GM18873 (cell line): Measurements from ENCODE around the gene LYZL6.
"Not testable (repeated sequence)": the region's sequence is repeated elsewhere in the genome, so short reads cannot be mapped to it uniquely, and the experiment has no call there.

Source experiments
- ATAC-seq: cut with Tn5 transposase; IDR thresholded peaks from one replicate; pipeline ENCODE4 v1.9.1; 2021; ENCODE audit warnings: mild to moderate bottlenecking, moderate library complexity, moderate number of reproducible peaks; ENCODE audit not compliant: unreplicated experiment, low FRiP score

LYZL6 gene

DNA sequence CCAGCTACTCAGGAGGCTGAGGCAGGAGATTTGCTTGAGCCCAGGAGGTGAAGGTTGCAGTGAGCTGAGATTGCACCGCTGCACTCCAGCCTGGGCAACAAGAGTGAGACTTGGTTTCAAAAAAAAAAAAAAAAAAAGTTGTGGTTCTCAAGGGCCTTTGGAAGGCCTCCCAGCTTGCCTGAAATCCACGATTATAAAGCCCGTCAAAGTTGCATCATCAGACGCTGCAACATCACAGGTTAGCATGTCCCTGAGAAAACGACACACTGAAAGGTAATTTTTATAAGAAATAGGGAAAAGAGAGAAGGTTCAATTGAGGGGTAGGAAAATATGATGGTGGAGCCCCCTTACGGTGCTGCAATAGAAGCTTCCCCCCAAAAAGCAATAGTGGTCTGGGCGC, 4.6 kb upstream of the LYZL6 start:
- no peak for ATAC-seq

DNA sequence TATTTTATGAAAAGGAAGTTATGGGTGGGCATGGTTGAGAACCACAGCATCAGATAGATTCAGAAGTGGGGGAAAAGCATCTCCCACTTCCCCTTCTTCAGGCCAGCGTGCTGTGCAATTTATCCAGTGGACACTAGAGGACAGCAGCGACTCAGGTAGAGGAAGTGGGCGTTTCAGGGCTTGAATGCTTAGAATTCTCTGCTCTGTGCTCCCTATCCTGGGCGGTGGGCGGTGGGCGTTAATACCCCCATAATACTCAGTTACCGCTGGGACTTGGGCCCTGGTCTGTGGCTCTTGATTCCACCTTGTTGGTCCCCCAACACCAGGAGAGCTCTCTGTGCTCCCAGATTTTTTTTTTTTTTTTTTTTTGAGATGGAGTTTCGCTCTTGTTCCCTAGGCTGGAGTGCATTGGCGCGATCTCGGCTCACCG, 3.7 kb upstream of the LYZL6 start:
- no peak for ATAC-seq

DNA sequence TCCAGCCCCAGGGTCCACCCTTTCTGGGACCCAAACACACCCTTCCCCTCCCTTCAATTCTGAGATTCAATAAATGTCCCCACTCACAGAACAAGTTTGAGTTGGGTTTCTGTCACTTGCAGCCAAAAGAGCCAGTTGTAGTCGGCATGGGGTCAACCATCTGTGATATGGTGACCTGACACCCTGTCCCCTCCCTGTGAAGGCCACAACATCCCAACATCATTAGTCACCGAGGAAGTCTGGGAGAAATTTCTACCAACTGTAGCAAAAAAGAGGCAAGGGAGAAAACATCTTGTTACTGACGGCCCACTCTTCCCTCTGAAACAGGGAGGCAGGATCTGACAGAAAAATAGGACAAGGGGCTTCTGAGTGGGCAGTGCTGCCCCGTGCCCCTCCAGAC, 638 bp upstream of the LYZL6 start:
- no peak for ATAC-seq

DNA sequence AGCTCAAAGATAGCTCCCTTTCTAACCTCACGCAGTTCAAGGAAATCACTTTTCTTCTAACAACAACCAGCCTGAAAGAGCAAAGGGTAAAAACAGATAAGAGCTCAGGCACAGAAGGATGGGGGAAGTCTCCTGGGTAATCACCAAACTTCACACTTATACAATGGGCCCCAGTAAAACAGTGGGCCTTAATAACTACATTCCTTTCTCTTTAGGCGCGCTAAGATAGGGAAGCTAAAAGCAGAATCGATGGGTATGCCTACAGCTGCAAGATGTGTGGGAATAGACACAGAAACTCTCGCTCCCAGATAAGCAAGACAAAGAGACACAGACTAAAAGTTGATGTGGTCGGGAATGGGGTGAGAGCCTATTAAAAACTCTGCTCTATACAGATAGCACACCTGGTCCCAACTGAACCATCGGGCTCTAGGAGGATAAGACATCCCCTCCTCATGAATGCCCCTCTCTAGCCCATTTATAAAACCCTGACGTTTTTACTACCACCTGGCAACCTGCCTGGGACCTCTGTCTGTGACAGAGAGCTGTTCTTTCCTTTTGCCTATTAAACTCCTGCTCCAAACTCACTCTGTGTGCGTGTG, 826 bp downstream of the LYZL6 start:
- ATAC-seq: no peak

DNA sequence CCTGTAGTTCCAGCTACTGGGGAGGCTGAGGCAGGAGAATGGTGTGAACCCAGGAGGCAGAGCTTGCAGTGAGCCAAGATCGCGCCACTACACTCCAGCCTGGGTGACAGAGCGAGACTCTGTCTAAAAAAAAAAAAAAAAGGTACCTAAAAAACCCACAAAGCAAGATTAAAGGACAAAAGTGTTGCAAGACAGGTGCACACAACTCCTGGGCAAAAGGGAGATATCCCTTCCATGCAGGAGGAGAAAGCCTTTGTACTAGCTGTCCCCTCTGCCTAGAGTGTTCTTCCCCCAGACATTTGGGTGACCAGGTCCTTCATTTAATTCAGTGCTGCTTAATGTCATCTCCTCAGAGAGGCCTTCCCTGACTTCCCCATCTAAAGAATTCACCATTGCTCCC, 5.0 kb downstream of the LYZL6 start:
- ATAC-seq: not testable (repeated sequence)

DNA sequence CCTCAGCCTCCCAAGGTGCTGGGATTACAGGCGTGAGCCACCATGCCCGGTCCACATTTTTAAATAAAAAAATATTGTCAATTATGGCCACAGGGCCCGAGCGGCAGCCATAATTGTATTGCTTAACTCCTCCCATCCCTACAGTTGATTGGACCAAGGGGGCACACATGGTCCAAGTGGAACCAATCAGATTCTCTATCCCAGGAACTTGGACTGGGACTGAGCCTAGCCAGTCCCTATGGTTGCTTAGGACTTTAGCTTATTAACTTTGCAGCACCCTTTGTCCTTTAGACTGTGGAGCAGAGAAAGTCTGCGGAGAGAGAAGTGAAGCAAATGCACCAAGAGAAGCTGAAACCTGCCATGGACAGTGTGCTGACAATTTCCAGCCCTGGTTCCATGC, 7.5 kb downstream of the LYZL6 start:
- no peak for ATAC-seq

DNA sequence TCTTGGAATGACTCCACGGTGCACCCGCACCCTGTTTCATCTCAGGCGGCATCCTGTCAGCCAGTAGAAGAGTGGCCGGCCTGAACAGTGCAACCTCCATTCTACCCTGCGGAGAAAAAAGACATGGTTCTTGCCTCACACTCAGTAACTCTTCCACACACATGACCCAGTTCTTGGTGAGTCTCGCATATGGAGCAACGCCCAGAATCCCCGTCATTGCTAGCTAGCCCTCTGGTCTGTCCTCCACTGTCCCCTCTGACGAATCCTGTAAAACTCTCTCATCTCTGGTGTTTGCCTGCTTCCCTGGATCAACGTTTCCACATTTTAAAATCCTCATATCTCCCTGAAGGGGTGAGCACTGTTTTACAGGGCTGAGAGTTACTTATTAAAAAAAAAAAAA, 8.8 kb downstream of the LYZL6 start:
- ATAC-seq: no peak

DNA sequence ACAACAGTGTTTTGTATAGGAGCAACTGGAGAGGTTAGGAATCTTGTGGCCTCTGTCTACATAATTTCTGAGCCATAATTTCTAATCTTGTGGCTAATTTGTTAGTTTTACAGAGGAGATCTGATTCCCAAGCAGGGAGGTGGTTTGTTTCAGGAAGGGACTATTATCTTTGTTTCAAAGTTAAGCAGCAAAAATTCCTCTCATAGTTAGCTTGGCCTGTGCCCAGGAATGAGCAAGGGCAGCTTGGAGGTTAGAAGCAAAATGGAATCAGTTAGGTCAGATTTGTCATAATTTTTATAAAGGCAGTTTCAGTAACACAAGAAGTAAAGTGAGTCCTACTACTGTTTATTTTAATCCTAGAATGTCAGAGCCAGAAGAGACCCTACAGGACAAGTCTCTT, 10.9 kb downstream of the LYZL6 start:
- no peak for ATAC-seq

DNA sequence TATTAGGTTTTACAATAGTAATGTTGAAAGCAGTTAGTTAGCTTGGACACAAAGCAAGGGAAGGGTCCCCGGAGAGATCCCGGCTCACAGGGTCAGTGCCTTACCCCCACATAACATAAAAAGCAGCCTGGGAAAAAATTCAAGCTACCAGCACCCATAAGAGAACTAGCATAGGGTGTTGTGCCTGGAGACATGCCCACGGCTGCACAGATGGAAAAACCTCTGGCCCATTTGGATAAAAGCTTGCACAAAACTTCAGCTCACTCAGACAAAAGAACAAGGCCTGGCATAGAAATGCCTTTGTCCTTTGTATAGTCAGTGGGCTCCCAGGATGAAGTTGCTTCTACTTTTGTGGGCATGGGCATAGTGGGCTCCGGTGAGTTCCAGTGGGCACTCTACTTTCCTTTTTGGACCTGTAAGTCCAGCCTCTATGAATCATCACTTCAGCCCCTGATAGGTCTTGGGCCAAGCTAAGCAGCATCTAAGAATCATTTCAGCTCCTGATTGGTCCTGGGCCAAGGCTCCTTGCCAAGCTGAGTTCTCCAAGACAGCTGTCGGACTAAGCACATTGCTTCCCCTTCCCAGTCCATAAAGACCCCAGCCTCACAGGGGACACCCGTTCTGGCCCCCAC, 11.6 kb downstream of the LYZL6 start:
- no peak for ATAC-seq

DNA sequence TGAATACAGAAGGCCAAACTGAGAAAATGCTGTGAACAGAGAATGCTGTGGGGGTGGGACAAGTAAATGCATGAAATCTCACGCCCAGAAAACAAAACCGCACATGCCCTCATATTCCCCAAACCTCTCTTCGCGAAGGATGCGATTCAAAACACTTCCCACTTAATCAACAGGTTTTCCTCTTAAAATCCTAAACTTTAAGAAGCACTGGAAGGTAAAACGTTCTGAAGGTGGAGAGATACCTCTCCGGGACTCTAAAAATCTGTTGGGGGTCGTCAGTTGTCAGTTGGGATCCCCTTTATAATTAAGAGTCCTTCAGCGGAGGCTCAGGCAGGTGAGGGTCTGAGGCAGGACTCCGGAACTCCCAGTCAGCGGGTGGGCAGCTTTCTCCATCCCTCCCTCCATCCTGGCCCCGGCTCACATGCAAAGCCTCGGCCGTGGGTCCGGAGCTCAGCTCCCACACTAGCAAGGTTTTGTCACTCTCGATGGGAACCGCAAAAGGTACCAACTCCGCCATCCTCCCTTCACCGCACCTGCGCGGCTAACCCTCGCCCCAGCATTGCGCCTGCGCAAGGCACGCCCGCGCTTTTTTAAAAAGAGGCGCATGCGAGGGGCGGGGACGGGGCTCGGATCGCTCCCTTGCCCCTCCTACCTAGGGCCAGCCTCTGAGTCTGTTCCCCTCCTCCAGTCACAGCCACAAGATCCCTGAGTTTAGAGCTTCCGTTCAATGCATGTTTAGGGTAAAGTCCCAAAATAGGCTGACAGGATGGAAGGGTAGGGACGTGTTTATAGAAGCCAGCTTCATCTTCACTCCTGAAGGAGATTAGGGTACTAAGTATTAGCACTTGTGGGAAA, 13.1 kb downstream of the LYZL6 start, which contains the start of gene RDM1:
Gene RDM1, minus strand, starts transcription at position 563 of the 855 bp plus-strand sequence. Its CDS starts 46 bp downstream, at position 517.
- ATAC-seq: no peak

DNA sequence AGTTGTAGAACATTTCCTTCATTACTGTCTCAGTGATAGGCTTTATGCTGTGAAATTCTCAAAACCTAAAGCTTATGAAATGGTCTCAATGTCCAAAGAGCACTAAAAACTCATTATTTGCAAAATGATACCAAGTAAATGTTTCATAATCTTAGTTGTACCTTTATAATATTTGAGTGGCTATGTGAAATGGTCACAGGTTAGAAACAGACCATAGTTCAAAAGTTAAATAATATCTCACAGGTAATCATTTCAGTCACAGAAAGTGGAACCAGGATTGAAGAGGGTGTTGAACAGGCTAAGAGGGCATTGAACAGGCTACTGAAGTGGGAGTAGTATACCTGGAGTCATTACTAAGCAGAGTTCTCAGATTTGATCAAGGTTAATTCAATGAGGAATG, 15.8 kb downstream of the LYZL6 start:
- ATAC-seq: no peak

DNA sequence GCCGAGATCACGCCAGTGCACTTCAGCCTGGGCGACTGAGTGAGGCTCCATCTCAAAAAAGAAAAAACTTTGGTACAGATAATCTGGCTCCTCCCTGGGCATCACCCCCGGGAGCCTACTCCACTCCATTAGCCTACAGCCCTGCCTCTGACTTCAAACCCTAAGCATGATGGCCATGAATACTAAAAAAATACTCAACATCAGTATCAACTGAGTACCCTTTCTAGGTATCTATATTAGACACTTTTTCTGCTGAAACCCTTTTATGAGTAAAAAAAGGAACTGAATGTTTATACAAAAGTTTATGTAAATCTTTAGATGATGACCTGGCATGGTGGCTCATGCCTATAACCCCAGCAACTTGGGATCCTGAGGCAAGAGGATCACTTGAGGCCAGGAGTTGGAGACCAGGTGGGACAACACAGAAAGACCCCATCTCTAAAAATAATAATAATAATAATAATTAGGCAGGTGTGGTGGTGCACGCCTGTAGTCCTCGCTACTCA, 19.9 kb downstream of the LYZL6 start:
- ATAC-seq: no peak

DNA sequence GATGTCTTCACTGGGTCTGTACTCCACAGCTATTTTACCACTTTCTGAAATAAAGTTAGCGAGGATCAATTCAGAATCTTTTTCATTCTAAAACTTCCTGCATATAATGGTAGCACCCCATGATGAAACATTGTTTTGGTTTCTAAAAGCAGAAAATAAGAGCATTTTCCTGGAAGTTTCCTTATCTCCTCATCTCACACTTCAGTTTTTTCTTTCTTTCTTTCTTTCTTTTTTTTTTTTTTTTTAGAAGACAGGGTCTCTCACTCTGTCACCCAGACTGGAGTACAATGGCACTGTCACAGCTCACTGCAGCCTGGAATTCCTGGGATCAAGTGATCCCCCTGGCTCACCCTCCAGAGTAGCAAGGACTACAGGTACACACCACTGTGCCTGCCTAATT, 23.3 kb downstream of the LYZL6 start:
- ATAC-seq: no peak

DNA sequence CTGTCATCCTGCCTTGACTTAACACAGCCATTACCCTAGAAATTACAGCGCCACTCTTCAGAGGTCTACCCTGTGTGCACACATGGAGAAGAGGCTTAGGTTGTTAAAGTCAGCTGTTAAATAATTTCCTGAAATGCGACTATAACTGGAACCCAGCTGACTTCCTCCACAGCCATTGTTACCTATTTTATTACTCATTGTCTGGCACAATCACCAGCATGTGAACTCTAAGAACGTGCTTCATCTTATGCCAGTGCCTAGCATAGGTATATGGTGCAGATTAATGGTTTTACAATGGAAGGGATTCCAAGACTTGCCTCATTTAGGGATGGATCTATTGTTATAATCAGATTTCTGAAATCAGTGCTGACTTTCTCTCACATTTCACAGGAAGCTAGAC, 24.8 kb downstream of the LYZL6 start:
- ATAC-seq: no peak

DNA sequence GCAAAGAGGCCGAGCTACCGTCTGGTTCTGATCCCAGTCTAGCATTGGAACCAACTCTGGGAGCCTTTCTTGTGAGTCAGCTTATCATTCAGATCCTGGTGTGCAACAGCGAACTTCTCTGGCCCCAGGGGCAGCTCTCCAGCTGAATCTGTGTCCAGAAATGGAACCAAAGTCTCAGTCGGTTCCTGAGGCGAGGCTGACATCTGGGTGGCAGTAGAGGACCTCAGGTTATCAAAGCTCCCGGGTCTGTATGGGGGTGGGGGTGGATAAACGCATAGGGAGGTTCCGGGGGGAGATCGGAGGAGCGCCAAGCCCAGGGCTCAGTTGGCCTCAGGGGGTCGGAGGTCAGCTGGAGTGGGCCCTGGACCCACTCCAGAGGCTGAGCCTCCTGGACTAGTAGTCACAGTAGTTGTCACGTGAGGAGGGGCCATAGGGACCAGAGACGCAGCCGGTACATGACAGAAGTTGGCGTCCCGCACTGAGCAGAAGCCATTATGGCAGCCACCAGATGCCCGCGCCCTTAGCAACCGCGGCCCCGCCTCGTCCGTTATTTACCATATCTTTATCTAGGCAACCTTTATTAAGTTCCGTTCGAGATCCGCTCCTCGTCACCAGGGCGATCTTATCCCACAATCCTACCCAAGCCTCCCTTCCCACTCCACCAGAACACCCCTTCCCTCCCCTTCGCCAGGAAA, 25.8 kb downstream of the LYZL6 start:
- ATAC-seq: no peak

DNA sequence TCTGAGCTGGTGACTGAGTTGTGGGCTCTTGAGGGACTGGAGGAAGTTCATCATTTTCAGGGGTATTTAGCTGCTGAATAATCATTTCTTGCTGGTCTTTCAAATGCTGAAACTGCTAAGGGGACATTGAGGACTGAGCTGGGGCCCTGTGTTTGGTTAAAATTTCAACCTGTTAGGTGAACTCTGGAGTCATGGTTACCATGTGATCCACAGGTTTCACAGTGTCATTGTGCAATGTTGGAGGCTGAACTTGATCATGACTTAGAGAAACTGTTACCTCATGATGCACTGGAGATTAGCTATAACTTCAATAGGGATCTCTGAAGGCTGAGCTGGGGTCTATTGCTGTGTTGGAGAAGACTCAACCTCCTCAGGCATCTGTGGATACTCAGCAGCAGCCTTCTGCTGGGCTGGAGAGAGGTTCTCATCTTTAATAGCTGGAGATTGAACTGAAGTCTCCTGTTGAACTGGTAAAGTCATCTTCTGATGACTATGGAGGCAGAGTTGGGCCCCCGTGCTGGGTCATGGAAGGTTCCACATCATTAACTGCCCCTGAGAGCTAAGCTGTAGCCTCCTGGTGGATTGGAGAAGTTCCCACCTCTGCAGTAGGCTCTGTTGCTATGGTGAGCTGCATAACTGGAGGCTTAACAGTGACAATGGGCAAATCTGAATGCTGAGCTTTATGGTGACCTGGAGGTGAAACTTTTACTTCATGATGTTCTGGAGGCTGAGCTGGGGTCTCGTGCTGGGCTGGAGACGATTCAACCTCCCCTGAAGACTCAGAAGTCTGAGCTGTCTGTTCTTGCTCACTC, 28.2 kb downstream of the LYZL6 start:
- ATAC-seq: no peak

DNA sequence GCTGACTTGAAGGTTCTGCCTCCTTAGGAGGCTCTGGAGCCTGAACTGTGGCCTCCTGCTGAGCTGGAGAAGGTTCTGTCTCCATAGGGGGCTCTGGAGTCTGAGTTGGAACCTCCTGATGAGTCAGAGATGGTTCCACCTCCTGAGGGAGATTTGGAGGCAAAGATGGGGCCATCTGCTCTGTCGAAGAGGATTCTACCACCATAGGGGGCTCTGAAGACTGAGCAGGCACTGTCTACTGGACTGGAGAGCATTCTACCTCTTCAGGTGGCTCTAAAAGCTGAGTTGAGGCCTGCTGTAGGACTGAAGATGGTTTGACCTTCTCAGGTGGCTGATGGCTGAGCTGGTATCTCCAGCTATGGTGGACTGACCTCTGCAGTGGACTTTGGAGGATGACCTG, 29.2 kb downstream of the LYZL6 start:
- ATAC-seq: no peak

DNA sequence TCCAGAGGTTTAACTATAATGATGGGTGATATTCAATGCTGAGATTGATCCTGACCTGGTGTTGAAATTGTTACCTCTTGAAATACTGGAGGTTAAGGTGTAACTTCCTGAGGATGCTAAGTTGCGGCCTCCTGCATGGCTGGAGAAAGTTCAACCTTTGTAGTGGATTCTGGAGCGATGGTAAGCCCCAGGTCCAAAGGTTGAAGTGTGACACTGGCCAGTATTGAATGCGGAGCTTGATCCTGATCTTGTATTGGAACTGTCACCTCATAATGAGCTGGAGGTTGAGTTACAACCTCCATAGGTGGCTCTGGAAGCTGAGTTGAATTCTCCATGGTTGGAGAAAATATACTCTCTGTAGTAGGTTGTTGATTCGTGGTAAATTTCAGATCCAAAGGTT, 29.9 kb downstream of the LYZL6 start:
- no peak for ATAC-seq

DNA sequence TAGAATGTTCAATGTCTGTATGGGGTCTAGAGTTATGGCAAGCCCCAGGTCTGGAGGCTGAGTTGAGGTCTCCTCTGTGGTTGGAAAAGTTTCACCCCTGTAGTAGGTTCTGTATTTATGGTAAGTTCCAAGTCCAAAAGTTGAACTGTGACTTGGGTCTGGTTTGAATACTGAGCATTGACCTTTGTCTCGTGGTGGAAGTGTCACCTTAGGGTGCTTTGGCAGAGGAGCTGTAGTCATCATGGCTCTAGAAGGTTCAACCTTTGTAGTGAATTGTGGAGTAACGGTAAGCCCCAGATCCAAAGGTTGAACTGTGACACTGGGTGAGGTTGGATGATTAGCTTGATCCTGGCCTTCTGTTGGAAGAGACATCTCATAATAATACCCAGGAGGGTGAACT, 30.6 kb downstream of the LYZL6 start:
- no peak for ATAC-seq

DNA sequence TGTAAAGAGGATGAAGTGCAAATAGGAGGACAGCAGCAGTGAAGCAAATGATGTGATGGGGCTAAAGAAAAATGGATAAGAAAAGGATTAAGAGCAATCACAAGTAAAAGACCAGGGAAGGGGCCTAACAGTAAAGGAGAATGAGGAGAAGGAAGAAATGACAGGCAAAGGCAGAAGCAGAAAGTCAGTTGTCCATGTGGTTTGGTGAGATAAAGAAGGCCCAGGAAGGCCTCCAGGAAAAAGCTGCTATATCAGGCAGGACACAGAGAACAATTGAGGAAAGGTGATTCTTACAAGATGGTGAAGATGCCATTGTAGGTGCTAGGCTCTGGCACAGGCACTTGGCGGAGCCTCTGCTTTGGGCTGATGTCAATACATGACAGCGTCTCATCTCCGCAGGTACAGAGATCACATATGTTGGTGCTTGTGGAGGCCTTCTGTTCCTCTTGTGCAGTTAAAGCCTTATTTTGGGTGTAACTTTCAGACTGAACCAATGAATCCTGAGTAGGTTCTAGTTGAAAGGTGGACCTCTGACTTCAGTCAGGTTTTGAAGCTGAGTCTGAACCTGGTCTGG, 31.1 kb downstream of the LYZL6 start:
- no peak for ATAC-seq
